Thyroid gland (tissue), 4 donors: ENCODE data around the gene DCTN3.

Experiments
- CTCF ChIP-seq, 6 experiments: fragments of 200-600 bp in 3 of 6; fragments of 450-650 bp in 3 of 6; sonication (generic) in 3 of 6; IDR thresholded peaks; one replicate each; pipeline ENCODE4 v1.5.1; 2016 to 2019; ENCODE audit warnings: antibody characterized with exemption in 6 of 6, mild to moderate bottlenecking in 2 of 6, inconsistent platforms in 1 of 6, moderate library complexity in 1 of 6
- POLR2A ChIP-seq, 2 donors: fragments of 450-650 bp; IDR thresholded peaks; one replicate each; pipeline ENCODE4 v1.6.1; 2017; ENCODE audit warnings: antibody characterized with exemption in 2 of 2, mild to moderate bottlenecking in 2 of 2, moderate library complexity in 1 of 2

GRCh38 chr9:34582787-34583186 is 37.5 kb downstream of the DCTN3 start:
- TF ChIP-seq CTCF (IDR thresholded peaks at IDR 0.05) (no peak), POLR2A (IDR thresholded peaks at IDR 0.05) (no peak)
